GM04503 (cell line): ENCODE data around the gene EMX2.
"Not testable (repeated sequence)": the region's sequence is repeated elsewhere in the genome, so short reads cannot be mapped to it uniquely, and the experiment has no call there.

Source experiments
- DNase-seq: peaks from one replicate; pipeline ENCODE4 v3.0.0-alpha.2; 2012; ENCODE audit warnings: low read depth

EMX2 gene

GRCh38 chr10:117560942-117561341 is 18.4 kb downstream of the EMX2 start:
- no peak for DNase-seq

- DNase-seq = no peak
These were observed 19.7 kb downstream of the EMX2 start for GRCh38 chr10:117562220-117562619.

- DNase-seq = no peak
These were observed 20.6 kb downstream of the EMX2 start for GRCh38 chr10:117562896-117563737.

GRCh38 chr10:117563780-117564179 is 21.2 kb downstream of the EMX2 start:
- no peak for DNase-seq

DNA sequence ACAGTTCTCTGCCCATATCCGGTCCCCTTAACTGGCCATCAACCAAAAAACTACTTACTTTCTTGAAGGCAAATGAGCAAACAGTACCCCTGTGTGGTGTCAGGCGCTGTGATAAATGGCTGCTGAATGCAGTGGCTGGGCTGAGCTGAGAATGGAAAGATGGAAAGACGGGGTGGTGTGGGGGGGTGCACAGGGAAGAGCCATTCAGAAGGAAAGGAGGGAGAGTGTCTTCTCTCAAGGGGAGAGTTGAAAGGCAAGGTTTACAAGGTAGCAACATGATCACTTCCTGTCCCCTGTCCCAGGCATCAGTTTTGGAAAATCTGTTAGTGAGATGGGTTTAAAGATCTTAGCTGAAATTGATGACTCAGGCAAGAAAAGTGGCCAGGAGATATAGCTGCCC is 22.5 kb downstream of the EMX2 start:
- no peak for DNase-seq

GRCh38 chr10:117568334-117568733 is 25.8 kb downstream of the EMX2 start:
- DNase-seq = no peak

DNA sequence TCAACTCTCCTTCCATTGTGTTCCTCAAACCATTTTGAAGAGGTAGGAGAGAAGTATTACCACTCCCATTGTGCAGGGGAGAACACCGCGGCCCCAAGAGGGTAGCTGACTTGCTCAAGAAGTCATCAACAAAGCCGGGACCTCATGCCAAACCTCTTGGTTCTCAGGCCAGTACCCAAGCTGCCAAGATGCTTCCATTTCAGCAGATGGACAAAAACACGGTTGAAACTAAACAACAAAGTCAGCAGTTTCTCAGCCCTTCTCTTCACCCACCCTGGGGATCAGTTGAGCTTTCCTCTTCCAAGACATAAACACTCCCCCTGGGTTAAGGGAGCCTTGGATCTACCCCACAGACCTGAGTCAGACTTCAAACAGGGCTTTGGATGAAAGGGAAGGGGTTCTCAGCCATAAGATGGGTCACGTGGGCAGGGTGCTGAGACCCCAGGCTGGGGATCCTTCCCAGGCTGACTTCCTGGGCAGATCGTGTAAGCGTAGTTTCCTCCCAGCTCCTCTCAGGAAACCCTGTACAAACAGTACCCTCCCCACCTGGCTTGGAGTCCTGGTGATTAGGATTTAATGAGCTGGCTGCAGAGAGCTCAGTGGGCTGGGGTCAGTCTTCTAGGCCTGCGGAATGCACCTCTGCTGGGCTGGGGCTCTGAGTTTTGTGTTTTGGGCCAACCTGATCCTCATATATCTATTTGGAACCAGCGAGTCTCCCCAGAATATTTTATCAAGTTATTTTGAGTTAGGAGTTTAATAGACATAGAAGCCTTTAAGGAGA is 27.3 kb downstream of the EMX2 start:
- no peak for DNase-seq

DNA sequence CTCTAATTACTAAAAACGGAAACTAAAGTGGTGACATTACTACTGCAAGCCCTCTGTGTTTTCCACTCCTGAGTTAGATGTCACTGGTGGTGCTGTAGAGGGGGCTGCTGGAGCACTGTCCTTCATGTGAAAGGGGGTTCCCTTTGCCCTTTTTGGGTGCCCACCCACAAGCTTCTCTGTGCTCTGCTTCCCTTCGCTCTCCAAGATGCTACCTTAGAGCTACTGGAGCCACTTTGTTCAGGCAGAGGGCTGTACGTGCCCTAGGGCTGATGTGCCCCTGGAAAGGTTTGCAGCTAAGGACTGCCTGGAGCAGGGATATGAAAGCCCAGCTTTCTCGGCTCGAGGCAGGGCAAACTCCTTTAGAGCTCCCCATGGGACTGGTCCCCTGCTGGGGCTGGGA is 28.3 kb downstream of the EMX2 start:
- no peak for DNase-seq

DNA sequence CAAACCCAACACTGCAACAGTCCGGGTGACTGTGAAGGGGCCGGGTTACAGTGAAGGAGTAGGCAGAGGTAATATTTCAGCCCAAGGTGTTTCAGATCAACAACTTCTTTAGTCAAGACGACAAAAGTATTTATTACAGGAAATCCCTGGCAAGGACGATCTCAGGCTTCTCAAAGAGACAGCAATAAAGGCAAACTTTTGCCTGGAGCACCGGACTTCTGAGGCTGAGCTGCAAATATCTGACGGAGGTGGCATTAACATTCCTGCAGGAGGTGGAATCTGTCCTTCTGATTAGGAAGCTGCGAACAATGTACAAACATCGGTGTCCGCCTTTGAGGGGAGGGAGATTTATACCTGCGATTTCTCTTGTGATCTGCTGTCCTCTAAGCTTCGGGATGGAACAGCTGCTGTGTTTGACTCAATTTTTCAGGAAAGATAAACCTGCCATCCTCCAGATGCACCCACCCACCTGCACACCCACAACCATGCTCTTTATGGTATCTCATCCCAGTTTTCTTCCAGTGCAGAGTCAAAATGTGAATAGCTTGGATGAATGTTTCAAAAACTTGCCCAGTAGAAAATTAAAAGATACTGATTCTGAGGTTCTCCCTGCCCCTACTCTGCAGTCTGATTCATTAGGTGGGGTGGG is 32.1 kb downstream of the EMX2 start:
- no peak for DNase-seq

- no peak for DNase-seq
These were observed 35.9 kb downstream of the EMX2 start for GRCh38 chr10:117578490-117578889.

GRCh38 chr10:117578999-117579590 is 36.5 kb downstream of the EMX2 start:
- no peak for DNase-seq

- no peak for DNase-seq
These were observed 39.4 kb downstream of the EMX2 start for GRCh38 chr10:117581961-117582360.

DNA sequence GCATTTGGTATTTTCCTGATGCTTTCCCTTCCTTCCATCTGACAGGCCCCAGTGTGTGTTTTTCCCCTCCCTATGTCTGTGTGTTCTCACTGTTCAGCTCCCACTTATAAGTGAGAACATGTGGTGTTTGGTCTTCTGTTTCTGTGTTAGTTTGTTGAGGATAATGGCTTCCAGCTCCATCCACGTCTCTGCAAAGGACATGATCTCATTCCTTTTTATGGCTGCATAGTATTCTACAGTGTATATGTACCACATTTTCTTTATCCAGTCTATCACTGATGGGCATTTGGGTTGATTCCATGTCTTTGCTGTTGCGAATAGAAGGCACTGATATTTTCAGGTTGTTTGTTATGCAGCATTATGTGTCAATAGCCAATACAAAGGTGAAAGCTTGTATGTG is 42.3 kb downstream of the EMX2 start:
- DNase-seq = not testable (repeated sequence)

DNA sequence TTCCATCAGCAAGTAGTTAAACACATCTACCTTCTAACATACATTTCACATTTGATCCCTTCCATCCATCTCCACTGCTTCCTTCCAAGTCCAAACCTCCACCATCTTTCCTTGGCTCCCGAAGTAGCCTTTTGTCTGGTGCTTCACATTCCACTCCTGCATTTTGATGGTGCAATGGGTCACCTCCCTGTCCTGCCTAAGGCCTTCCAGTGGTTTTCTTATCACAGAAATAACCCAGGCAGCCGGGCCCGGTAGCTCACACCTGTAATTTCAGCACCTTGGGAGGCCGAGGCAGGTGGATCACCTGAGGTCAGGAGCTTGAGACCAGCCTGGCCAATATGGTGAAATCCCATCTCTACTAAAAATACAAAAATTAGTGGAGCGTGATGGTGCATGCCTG is 44.5 kb downstream of the EMX2 start:
- DNase-seq = no peak

- no peak for DNase-seq
These were observed 47.7 kb downstream of the EMX2 start for GRCh38 chr10:117590101-117590875.

- no peak for DNase-seq
These were observed 48.5 kb downstream of the EMX2 start for GRCh38 chr10:117591043-117591442.

DNA sequence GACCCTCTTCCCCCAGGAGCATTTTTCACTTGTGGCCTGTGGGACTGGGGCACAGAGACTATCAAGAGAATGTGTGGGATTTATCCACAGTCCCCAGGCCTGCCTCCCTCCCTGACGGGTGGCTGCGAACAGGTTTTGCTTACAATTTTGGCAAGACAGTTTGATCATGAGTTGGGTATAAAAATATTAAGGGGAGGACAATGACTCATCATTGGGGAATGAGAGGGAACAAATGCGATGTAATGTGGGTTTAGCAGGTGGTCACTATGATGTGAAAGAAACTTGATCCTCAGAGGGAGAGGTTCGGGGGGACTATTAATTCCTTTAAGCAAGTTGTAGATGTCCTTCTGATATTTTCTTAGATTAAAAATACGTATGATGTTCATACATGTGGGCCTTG is 52.2 kb downstream of the EMX2 start:
- no peak for DNase-seq

DNA sequence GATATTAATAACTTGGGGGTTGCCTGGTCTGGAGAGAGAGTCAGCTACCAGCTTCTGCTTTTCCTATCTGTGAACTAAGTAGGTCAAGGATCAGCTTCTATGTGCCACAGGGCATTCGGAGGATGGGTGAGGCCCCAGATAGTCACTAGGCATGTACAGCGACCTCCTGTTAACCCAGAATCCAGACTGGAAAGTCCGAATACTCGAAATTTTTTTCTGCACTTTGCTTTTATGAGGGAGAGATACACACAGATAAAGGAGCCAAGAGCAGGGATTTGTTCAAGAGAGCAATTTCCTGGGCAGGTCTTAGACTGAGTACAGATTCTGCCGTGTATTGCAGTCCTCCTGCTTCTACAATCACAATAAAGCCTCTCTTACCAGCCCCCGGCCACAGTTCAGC is 54.2 kb downstream of the EMX2 start:
- peak; percentile 3 for DNase-seq

- DNase-seq = peak; percentile 41
These were observed 54.7 kb downstream of the EMX2 start for GRCh38 chr10:117597216-117597615.
